Right ventricle myocardium superior (tissue), 1 donor: ENCODE measurements around the gene BCDIN3D. TPM values are rescaled to one million over a fixed set of nuclear protein-coding genes. Genes with fewer than 3 reads are reported as not detected.

Source experiments
- ATAC-seq: fragments of 200-7000 bp; cut with Tn5 transposase; one replicate; pipeline ENCODE4 v1.9.1; 2020; ENCODE audit warnings: mild to moderate bottlenecking; ENCODE audit not compliant: poor library complexity
- DNase-seq: peaks from one replicate; pipeline ENCODE4 v3.0.0-alpha.2; 2020
- intact Hi-C: fragments of 100-400 bp; cut with DNase I; formaldehyde crosslinking; loops from one replicate; pipeline ENCODE4 v1.11.2; 2022
- total RNA-seq: library from RNA; stranded (reverse); fragmentation: NEBNext Ultra II Directional; extraction: Animal tissue kit (Norgen Biotek cat#: 25700); gene quantifications from one replicate; pipeline ENCODE4 v1.2.1, GENCODE V29; 2021
- donor health status: DM: no; HTN: yes; CAD: no; lungs with severe emphysema.

BCDIN3D gene
- total RNA-seq, 1 donor from 2014 or later: 2.4 TPM

- peak; percentile 87 for DNase-seq
- ATAC-seq: peak; percentile 71
- intact Hi-C loops: no loop called here
Observed at GRCh38 chr12:49827401-49828099, 15.4 kb downstream of the BCDIN3D start.

GRCh38 chr12:49827051-49827400, 15.9 kb downstream of the BCDIN3D start:
- DNase-seq: no peak
- intact Hi-C loops: no loop called here
- no peak for ATAC-seq

GRCh38 chr12:49825971-49826421, 16.9 kb downstream of the BCDIN3D start:
- no peak for ATAC-seq
- no peak for DNase-seq
- intact Hi-C loops: no loop called here

GRCh38 chr12:49825360-49825970, 17.4 kb downstream of the BCDIN3D start:
- intact Hi-C loops: no loop called here
- peak; percentile 70 for DNase-seq
- peak; percentile 6 for ATAC-seq

GRCh38 chr12:49824895-49825294, 18.0 kb downstream of the BCDIN3D start:
- intact Hi-C loops: no loop called here
- ATAC-seq (no peak), DNase-seq (no peak)

GRCh38 chr12:49824416-49824815, 18.5 kb downstream of the BCDIN3D start:
- DNase-seq: no peak
- ATAC-seq: no peak
- intact Hi-C loops: no loop called here

GRCh38 chr12:49823951-49824350, 19.0 kb downstream of the BCDIN3D start:
- intact Hi-C loops: no loop called here
- ATAC-seq (no peak), DNase-seq (no peak)

GRCh38 chr12:49823350-49823749, 19.6 kb downstream of the BCDIN3D start:
- intact Hi-C loops: no loop called here
- no peak for ATAC-seq

GRCh38 chr12:49821373-49822287, 21.3 kb downstream of the BCDIN3D start:
- intact Hi-C loops: no loop called here
- ATAC-seq (no peak), DNase-seq (no peak)

More at GRCh38 chr12:49823350-49823749, 19.6 kb downstream of the BCDIN3D start:
- no peak for DNase-seq

GRCh38 chr12:49819786-49820185, 23.1 kb downstream of the BCDIN3D start:
- peak; percentile 43 for ATAC-seq
- no peak for DNase-seq
- intact Hi-C loops: no loop called here

GRCh38 chr12:49818241-49818895, 24.5 kb downstream of the BCDIN3D start:
- intact Hi-C loops: no loop called here
- DNase-seq (no peak), ATAC-seq (no peak)

GRCh38 chr12:49813131-49813530, 29.8 kb downstream of the BCDIN3D start:
- intact Hi-C loops: no loop called here
- no peak for ATAC-seq
- no peak for DNase-seq

GRCh38 chr12:49811961-49812401, 30.9 kb downstream of the BCDIN3D start:
- intact Hi-C loops: no loop called here

GRCh38 chr12:49811136-49811535, 31.8 kb downstream of the BCDIN3D start:
- intact Hi-C loops: no loop called here
- DNase-seq: no peak
- no peak for ATAC-seq

More at GRCh38 chr12:49811961-49812401, 30.9 kb downstream of the BCDIN3D start:
- no peak for ATAC-seq
- no peak for DNase-seq

GRCh38 chr12:49809906-49810389, 33.0 kb downstream of the BCDIN3D start:
- intact Hi-C loops: no loop called here
- DNase-seq: no peak
- peak; percentile 51 for ATAC-seq

GRCh38 chr12:49809381-49809905, 33.5 kb downstream of the BCDIN3D start:
- intact Hi-C loops: no loop called here
- ATAC-seq (peak; percentile 72), DNase-seq (peak; percentile 76)

- DNase-seq (peak; percentile 87), ATAC-seq (peak; percentile 79)
- intact Hi-C loops: no loop called here
Observed at GRCh38 chr12:49808686-49809380, 34.1 kb downstream of the BCDIN3D start.
